Activated naive CD8-positive, alpha-beta T cell treated with anti-CD3 and anti-CD28 coated beads, Interleukin-2, amount 10 ng/mL, durations not matched to agents 7 days and 5 days (primary cell): ENCODE measurements around the gene CTXN1. TPM values are rescaled to one million over a fixed set of nuclear protein-coding genes. Genes with fewer than 3 reads are reported as not detected.
"Not testable (repeated sequence)": the region's sequence is repeated elsewhere in the genome, so short reads cannot be mapped to it uniquely, and the experiment has no call there.

ENCODE experiments used
- ATAC-seq: fragments of 150-1000 bp; cut with Tn5 transposase; one replicate; pipeline ENCODE4 v1.10.0; 2021; ENCODE audit warnings: low read depth, moderate library complexity
- POLR2A ChIA-PET: fragments of 350-600 bp; sonication (Branson Sonifier 250); formaldehyde crosslinking; loops from one replicate; lab custom pipeline; 2021; ENCODE audit warnings: antibody characterized with exemption; lab: Charles Lee
- DNase-seq: peaks from one replicate; pipeline ENCODE4 v3.0.0; 2021
- H3K27ac Mint-ChIP-seq: one replicate; pipeline ENCODE4 v1.8.0; 2022; ENCODE audit warnings: mild to moderate bottlenecking, mixed read lengths
- H3K27me3 Mint-ChIP-seq: one replicate; pipeline ENCODE4 v1.8.0; 2022; ENCODE audit warnings: mild to moderate bottlenecking, moderate library complexity, mixed read lengths
- H3K36me3 Mint-ChIP-seq: one replicate; pipeline ENCODE4 v1.8.0; 2021; ENCODE audit warnings: mild to moderate bottlenecking, mixed read lengths
- H3K4me1 Mint-ChIP-seq: one replicate; pipeline ENCODE4 v1.8.0; 2021; ENCODE audit warnings: mixed read lengths
- H3K4me3 Mint-ChIP-seq: one replicate; pipeline ENCODE4 v1.8.0; 2022; ENCODE audit warnings: mild to moderate bottlenecking, moderate library complexity, mixed read lengths
- H3K9me3 Mint-ChIP-seq: one replicate; pipeline ENCODE4 v1.8.0; 2021; ENCODE audit warnings: mixed read lengths
- total RNA-seq, 2 experiments: library from RNA; stranded (reverse); gene quantifications; one replicate each; pipeline ENCODE4 v1.2.3, GENCODE V29; 2021

Gene CTXN1
- total RNA-seq, 2 experiments from 2014 or later = not detected

GRCh38 chr19:7903244-7904073, 22.5 kb downstream of the CTXN1 start, which contains the start of gene MAP2K7:
TSS of gene MAP2K7 (plus strand) at chr19:7903877. CDS start at chr19:7903945, 68 bp downstream.
- H3K4me1 Mint-ChIP-seq = peaks cover 15% of the 10 kb centered on the region
- H3K4me3 Mint-ChIP-seq = peak within 1 kb of the TSS; percentile 90
- H3K27me3 Mint-ChIP-seq = no peaks in the 10 kb centered on the region
- DNase-seq = peak; percentile 100
- H3K9me3 Mint-ChIP-seq = no peaks in the 10 kb centered on the region
- peaks cover 2% of the 10 kb centered on the region for H3K36me3 Mint-ChIP-seq
- POLR2A ChIA-PET = interaction anchor here (0.8 to 1.6 kb wide), 13 partner anchors 9 to 364 kb away, joined by 3 to 22 read pairs (median 4); partner anchors contain the start of genes SNAPC2 and TIMM44
- ATAC-seq = peak; percentile 86
- peak within 1 kb of the TSS; percentile 92 for H3K27ac Mint-ChIP-seq

GRCh38 chr19:7902796-7903243, 23.1 kb downstream of the CTXN1 start:
- Mint-ChIP-seq H3K9me3 (no peaks in the 10 kb centered on the region), H3K36me3 (peaks cover 2% of the 10 kb centered on the region), H3K27ac (peak overlapping the region; percentile 92), H3K4me3 (peak overlapping the region; percentile 90), H3K27me3 (no peaks in the 10 kb centered on the region), H3K4me1 (peaks cover 15% of the 10 kb centered on the region)
- DNase-seq (no peak), ATAC-seq (no peak)
- POLR2A ChIA-PET = interaction anchor here (0.8 to 1.6 kb wide), 11 partner anchors 10 to 364 kb away, joined by 3 to 22 read pairs (median 4); partner anchors contain the start of genes SNAPC2 and TIMM44

- DNase-seq = no peak
- H3K9me3 Mint-ChIP-seq = no peaks in the 10 kb centered on the region
- no peak overlapping the region for H3K27ac Mint-ChIP-seq
- H3K4me1 Mint-ChIP-seq = peaks cover 15% of the 10 kb centered on the region
- POLR2A ChIA-PET = interaction anchor here (0.7 kb wide), 1 partner anchor 19 kb away, joined by 3 read pairs; no protein-coding TSS in a partner anchor
- H3K4me3 Mint-ChIP-seq = no peak overlapping the region
- ATAC-seq = no peak
- peaks cover 2% of the 10 kb centered on the region for H3K36me3 Mint-ChIP-seq
- H3K27me3 Mint-ChIP-seq = no peaks in the 10 kb centered on the region
Measured at GRCh38 chr19:7901337-7901736, 24.6 kb downstream of the CTXN1 start.

GRCh38 chr19:7900931-7901330, 25.0 kb downstream of the CTXN1 start:
- Mint-ChIP-seq H3K36me3 (peaks cover 2% of the 10 kb centered on the region), H3K4me1 (peaks cover 15% of the 10 kb centered on the region), H3K4me3 (no peak overlapping the region), H3K9me3 (no peaks in the 10 kb centered on the region), H3K27ac (no peak overlapping the region), H3K27me3 (no peaks in the 10 kb centered on the region)
- POLR2A ChIA-PET = no interaction called here
- no peak for DNase-seq
- ATAC-seq = no peak

- Mint-ChIP-seq H3K9me3 (no peaks in the 10 kb centered on the region), H3K4me3 (no peak overlapping the region), H3K27me3 (no peaks in the 10 kb centered on the region), H3K36me3 (no peaks in the 10 kb centered on the region), H3K27ac (no peak overlapping the region), H3K4me1 (peaks cover 13% of the 10 kb centered on the region)
- POLR2A ChIA-PET = no interaction called here
- no peak for ATAC-seq
- DNase-seq = no peak
Measured at GRCh38 chr19:7900401-7900870, 25.5 kb downstream of the CTXN1 start.

- Mint-ChIP-seq H3K4me3 (no peak overlapping the region), H3K27ac (no peak overlapping the region), H3K9me3 (no peaks in the 10 kb centered on the region), H3K27me3 (no peaks in the 10 kb centered on the region), H3K4me1 (peaks cover 9% of the 10 kb centered on the region), H3K36me3 (no peaks in the 10 kb centered on the region)
- POLR2A ChIA-PET = interaction anchor here (1.3 kb wide), 1 partner anchor 21 kb away, joined by 3 read pairs; the partner anchor contains the start of gene SNAPC2
- DNase-seq (no peak), ATAC-seq (no peak)
Measured at GRCh38 chr19:7899751-7900378, 26.1 kb downstream of the CTXN1 start.

- H3K36me3 Mint-ChIP-seq = no peaks in the 10 kb centered on the region
- peaks cover 7% of the 10 kb centered on the region for H3K4me1 Mint-ChIP-seq
- no peak overlapping the region for H3K4me3 Mint-ChIP-seq
- no peak overlapping the region for H3K27ac Mint-ChIP-seq
- no peak for ATAC-seq
- no peaks in the 10 kb centered on the region for H3K27me3 Mint-ChIP-seq
- H3K9me3 Mint-ChIP-seq = no peaks in the 10 kb centered on the region
- POLR2A ChIA-PET = interaction anchor here (1.3 kb wide), 1 partner anchor 21 kb away, joined by 3 read pairs; the partner anchor contains the start of gene SNAPC2
- no peak for DNase-seq
Measured at GRCh38 chr19:7898967-7899366, 27.0 kb downstream of the CTXN1 start.

- Mint-ChIP-seq H3K9me3 (no peaks in the 10 kb centered on the region), H3K4me3 (no peak overlapping the region), H3K4me1 (peaks cover 7% of the 10 kb centered on the region), H3K27me3 (no peaks in the 10 kb centered on the region), H3K27ac (no peak overlapping the region), H3K36me3 (no peaks in the 10 kb centered on the region)
- ATAC-seq = no peak
- POLR2A ChIA-PET = interaction anchor here (0.6 kb wide), 1 partner anchor 422 kb away, joined by 3 read pairs; no protein-coding TSS in a partner anchor
- no peak for DNase-seq
Measured at GRCh38 chr19:7897292-7897691, 28.6 kb downstream of the CTXN1 start.

GRCh38 chr19:7895565-7895964, 30.4 kb downstream of the CTXN1 start:
- Mint-ChIP-seq H3K36me3 (no peaks in the 10 kb centered on the region), H3K9me3 (no peaks in the 10 kb centered on the region), H3K27me3 (peaks cover 4% of the 10 kb centered on the region), H3K27ac (no peak overlapping the region), H3K4me1 (peaks cover 7% of the 10 kb centered on the region), H3K4me3 (no peak overlapping the region)
- DNase-seq (no peak), ATAC-seq (no peak)
- POLR2A ChIA-PET = no interaction called here

GRCh38 chr19:7894612-7895309, 31.2 kb downstream of the CTXN1 start:
- POLR2A ChIA-PET = no interaction called here
- Mint-ChIP-seq H3K27me3 (peaks cover 4% of the 10 kb centered on the region), H3K36me3 (no peaks in the 10 kb centered on the region), H3K27ac (no peak overlapping the region), H3K4me1 (peaks cover 7% of the 10 kb centered on the region), H3K4me3 (no peak overlapping the region), H3K9me3 (no peaks in the 10 kb centered on the region)
- DNase-seq (no peak), ATAC-seq (no peak)

GRCh38 chr19:7893362-7894101, 32.4 kb downstream of the CTXN1 start:
- H3K27ac Mint-ChIP-seq, H3K4me1 Mint-ChIP-seq, H3K4me3 Mint-ChIP-seq, H3K36me3 Mint-ChIP-seq, H3K9me3 Mint-ChIP-seq, POLR2A ChIA-PET, DNase-seq, ATAC-seq: not testable (repeated sequence)
- H3K27me3 Mint-ChIP-seq = peaks cover 12% of the 10 kb centered on the region

GRCh38 chr19:7888826-7889217, 37.1 kb downstream of the CTXN1 start:
- H3K27me3 Mint-ChIP-seq = peaks cover 23% of the 10 kb centered on the region
- ATAC-seq (no peak), DNase-seq (no peak)
- POLR2A ChIA-PET = no interaction called here
- peaks cover 5% of the 10 kb centered on the region for H3K4me1 Mint-ChIP-seq
- no peak overlapping the region for H3K4me3 Mint-ChIP-seq
- H3K27ac Mint-ChIP-seq = no peak overlapping the region
- H3K36me3 Mint-ChIP-seq = no peaks in the 10 kb centered on the region
- H3K9me3 Mint-ChIP-seq = no peaks in the 10 kb centered on the region
